ENCODE results near the gene CRKL. TPM values are rescaled to one million over a fixed set of nuclear protein-coding genes. Genes with fewer than 3 reads are reported as not detected.
A peak's percentile ranks its signal among the peaks of the same experiment; 100 is the strongest.

The CRKL gene
- total RNA-seq, 1 experiment from 2014 or later = 35.4 TPM

DNA sequence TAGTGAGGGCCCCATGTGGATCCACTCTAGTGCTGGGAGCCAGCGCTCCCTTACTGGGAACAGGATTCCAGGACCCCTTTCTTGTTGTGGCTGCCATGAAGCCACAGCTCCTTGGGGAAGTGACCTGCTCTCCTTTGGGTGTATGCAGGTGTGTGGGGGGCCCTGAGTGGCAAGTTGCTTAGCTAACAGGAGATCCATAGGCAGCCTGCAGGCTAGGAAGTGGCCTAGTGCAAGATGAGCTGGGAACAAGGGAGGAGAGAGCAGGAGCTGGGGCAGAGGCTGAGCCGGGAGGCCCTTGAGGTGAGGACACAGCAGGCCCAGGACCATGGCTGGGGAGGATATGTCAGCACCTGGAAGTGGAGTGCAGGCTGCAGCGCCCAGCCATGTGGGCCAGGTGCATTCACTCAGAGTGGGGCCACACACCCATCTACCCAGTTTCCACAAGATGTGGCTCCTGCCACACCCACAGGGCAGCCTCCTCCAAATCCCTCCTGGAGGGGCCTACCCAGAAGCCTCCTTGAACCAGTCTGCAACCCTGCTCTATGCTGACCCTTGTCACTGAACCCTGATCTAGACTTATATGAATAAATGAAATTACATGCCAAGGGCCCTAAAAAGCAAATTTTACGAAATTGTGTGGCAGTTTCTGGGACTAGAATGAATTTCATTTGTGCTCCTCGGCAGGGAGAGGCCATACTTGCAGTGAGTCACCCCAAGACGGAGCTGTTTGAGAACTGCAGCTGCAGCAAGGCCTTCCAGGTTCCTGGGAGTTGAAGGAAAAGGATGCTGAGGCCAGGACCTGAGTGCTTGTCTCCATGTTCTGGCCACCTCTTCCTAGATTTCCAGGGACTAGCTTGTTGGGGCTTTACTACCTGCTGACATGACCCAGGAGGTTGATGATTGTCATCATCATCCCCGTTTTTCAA is 81.5 kb downstream of the CRKL start:
- CTCF ChIA-PET = interaction anchor here (0.8 kb wide), 1 partner anchor 104 kb away, joined by 3 read pairs; no protein-coding TSS in a partner anchor
- Histone ChIP-seq H3K9me3 (ENCODE audit: low read length) (no peaks in the 10 kb centered on the region), H3K79me2 (ENCODE audit: low read length) (peaks cover 33% of the 10 kb centered on the region), H2AFZ (ENCODE audit: low read length) (no peak overlapping the region), H3K9ac (ENCODE audit: low read length) (no peak overlapping the region), H3F3A (ENCODE audit: low read length, unreplicated experiment) (no peaks in the 10 kb centered on the region), H3K4me2 (ENCODE audit: low read length) (no peak overlapping the region), H3K36me3 (ENCODE audit: low read depth, low read length) (peaks cover 6% of the 10 kb centered on the region; the same call in 1 of the 2 replicates), H3K9me2 (replicated peaks; ENCODE audit: low read length) (no peaks in the 10 kb centered on the region), H3K27ac (ENCODE audit: low read length) (no peak overlapping the region), H3K4me1 (ENCODE audit: insufficient read depth, low read length) (peaks cover 23% of the 10 kb centered on the region), H3K27me3 (ENCODE audit: low read length) (no peaks in the 10 kb centered on the region), H3K4me3 (ENCODE audit: low read length) (no peak overlapping the region), H4K20me1 (ENCODE audit: low read length) (no peaks in the 10 kb centered on the region)
- ATAC-seq (no peak), DNase-seq (peak; percentile 12)
- intact Hi-C loops (cut with micrococcal nuclease) = no loop called here
- POLR2A ChIA-PET (ENCODE audit: unreplicated experiment) = no interaction called here
- TF ChIP-seq, protein P1, sequence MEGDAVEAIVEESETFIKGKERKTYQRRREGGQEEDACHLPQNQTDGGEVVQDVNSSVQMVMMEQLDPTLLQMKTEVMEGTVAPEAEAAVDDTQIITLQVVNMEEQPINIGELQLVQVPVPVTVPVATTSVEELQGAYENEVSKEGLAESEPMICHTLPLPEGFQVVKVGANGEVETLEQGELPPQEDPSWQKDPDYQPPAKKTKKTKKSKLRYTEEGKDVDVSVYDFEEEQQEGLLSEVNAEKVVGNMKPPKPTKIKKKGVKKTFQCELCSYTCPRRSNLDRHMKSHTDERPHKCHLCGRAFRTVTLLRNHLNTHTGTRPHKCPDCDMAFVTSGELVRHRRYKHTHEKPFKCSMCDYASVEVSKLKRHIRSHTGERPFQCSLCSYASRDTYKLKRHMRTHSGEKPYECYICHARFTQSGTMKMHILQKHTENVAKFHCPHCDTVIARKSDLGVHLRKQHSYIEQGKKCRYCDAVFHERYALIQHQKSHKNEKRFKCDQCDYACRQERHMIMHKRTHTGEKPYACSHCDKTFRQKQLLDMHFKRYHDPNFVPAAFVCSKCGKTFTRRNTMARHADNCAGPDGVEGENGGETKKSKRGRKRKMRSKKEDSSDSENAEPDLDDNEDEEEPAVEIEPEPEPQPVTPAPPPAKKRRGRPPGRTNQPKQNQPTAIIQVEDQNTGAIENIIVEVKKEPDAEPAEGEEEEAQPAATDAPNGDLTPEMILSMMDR (conservative IDR thresholded peaks at IDR 0.05; ENCODE audit: low read depth, low read length) = no peak
- no peak for TF ChIP-seq EZH2 (IDR thresholded peaks at IDR 0.05; ENCODE audit: low read length, unreplicated experiment)
- no peak for TF ChIP-seq EZH2phosphoT487 (IDR thresholded peaks at IDR 0.05; ENCODE audit: borderline replicate concordance, low read length)
- no TSS peak for BruUV-seq (replicated peaks)

DNA sequence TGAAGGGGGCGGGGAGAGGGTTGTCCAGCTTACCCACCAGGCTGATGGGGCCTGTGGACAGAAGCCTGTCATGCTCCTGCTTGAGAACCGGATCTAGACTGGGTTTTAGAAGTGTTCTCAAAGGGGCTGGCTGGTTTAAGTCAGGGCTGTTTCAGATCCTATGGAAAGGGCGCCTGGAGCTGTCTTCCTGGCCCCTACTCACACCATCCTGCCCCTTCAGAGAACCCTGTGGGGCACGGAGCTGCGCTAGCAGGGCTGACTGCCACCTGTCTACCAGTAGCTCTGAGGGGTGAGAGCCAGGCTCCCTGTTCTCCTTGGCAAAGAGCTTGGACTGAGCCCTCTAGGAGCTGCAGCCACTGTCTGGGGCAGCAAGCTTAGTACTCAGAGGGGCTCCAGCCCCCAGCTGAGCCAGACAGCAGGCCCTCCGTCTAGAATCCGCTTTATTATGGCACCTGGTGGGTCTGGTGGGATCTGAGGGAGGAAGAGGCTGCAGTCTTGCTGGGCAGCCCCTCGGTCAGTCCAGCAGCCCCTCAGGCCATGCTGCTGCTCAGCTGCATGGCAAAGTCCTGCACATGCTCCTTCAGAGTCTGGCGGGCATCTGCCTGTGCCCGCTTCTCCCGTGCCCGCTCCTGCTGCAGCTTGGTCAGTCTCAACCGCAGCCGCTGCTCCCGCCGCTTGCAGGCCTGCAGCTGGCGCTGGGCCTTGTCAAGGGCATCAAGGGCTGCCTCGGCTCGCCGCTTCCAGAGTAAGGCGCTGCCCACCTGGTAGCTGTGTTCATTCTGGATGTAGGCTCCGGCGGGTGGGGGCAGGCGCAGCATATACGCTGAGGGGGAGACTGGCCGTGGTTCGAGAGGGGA is 82.4 kb downstream of the CRKL start:
- H3F3A ChIP-seq (ENCODE audit: low read length, unreplicated experiment) = no peaks in the 10 kb centered on the region
- H3K79me2 ChIP-seq (ENCODE audit: low read length) = peaks cover 36% of the 10 kb centered on the region
- H3K4me1 ChIP-seq (ENCODE audit: insufficient read depth, low read length) = peaks cover 24% of the 10 kb centered on the region
- ChIA-PET POLR2A (ENCODE audit: unreplicated experiment) (interaction anchor here (0.7 kb wide), 1 partner anchor 45 kb away, joined by 3 read pairs; no protein-coding TSS in a partner anchor), CTCF (interaction anchor here (0.8 kb wide), 1 partner anchor 104 kb away, joined by 3 read pairs; no protein-coding TSS in a partner anchor)
- H3K9me2 ChIP-seq (replicated peaks; ENCODE audit: low read length) = no peaks in the 10 kb centered on the region
- peak overlapping the region; percentile 100 for H3K4me2 ChIP-seq (ENCODE audit: low read length)
- H3K9me3 ChIP-seq (ENCODE audit: low read length) = no peaks in the 10 kb centered on the region
- no peak overlapping the region for H2AFZ ChIP-seq (ENCODE audit: low read length)
- no peaks in the 10 kb centered on the region for H4K20me1 ChIP-seq (ENCODE audit: low read length)
- no peak overlapping the region for H3K27ac ChIP-seq (ENCODE audit: low read length)
- DNase-seq (no peak), ATAC-seq (no peak)
- no peaks in the 10 kb centered on the region for H3K27me3 ChIP-seq (ENCODE audit: low read length)
- H3K9ac ChIP-seq (ENCODE audit: low read length) = no peak overlapping the region
- H3K4me3 ChIP-seq (ENCODE audit: low read length) = peak overlapping the region; percentile 92; the same call in 1 of the 2 replicates
- H3K36me3 ChIP-seq (ENCODE audit: low read depth, low read length) = peaks cover 6% of the 10 kb centered on the region; the same call in 1 of the 2 replicates
- intact Hi-C loops (cut with micrococcal nuclease) = no loop called here
- TF ChIP-seq, protein P1 (conservative IDR thresholded peaks at IDR 0.05; ENCODE audit: low read depth, low read length) = no peak
- TF ChIP-seq EZH2phosphoT487 (IDR thresholded peaks at IDR 0.05; ENCODE audit: borderline replicate concordance, low read length) = no peak
- TF ChIP-seq EZH2 (IDR thresholded peaks at IDR 0.05; ENCODE audit: low read length, unreplicated experiment) = no peak
- no TSS peak for BruUV-seq (replicated peaks)
